HCEC 1CT (cell line): ENCODE measurements around the gene POLD4.
A peak's percentile ranks its signal among the peaks of the same experiment; 100 is the strongest.
"Not testable (repeated sequence)": the region's sequence is repeated elsewhere in the genome, so short reads cannot be mapped to it uniquely, and the experiment has no call there.

Source experiments
- DNase-seq: peaks from one replicate; pipeline ENCODE4 v3.0.0-alpha.2; 2017

The POLD4 gene

DNA sequence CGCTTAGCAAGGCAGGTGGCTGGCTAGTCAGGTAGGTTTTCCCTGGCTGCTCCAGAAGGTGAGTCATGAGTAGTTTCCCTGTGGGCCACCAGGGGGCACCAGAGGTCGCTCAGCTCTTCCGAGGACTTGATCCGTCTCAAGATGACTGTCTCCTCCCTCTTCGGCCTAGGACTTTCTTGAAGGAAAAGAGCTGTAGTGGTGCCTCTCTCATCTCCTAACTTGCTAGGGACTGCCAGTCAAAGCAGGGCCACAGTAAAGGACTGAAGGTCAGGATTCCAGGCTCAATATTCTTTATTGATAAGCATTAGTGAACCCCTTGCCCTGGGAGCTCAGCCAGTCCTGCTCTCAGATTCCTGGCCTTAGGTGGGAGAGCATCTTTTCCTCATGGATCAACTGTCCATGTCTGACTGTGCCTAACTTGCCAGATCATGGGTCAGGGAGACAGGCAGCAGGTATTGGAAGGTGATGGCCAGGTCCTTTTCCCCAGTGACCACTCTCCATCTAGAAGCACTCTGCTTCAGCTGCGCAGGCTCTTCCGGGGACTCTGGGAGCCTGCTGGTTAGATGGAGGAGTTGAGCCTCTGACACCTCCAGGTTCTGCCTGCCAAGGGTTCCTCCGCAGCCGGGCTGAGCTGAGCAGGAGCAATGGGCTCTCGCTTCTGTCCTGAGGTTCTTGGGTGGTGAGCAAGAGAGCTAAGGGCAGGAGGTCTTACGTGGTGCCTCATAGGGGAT lies 1.9 kb downstream of the POLD4 start:
- peak; percentile 71 for DNase-seq

DNA sequence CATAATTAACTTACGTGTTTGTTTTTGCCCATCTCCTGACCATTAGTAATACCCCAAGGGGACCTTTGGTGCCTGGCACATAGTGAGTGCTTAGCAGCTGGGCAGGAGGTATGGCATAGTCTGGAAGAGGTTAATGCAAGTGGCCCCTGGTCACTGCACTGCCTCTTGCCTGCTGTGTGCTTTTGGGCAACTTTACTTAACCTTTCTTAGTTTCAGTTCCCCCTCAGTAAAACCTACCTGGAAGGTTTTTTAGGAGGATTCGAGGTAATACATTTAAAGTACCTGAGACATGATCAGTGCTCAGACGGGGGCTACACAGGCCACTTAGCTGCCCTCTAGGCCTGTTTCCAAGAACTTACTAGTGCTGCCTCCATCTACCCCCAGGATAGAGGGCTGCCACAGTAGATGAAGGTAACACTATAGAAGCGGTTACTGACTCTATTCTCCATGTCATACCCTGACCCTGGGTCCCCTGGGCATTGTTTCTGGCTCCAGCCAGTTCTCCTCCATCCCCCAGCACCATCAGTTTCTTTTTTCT lies 3.3 kb downstream of the POLD4 start:
- DNase-seq: no peak

DNA sequence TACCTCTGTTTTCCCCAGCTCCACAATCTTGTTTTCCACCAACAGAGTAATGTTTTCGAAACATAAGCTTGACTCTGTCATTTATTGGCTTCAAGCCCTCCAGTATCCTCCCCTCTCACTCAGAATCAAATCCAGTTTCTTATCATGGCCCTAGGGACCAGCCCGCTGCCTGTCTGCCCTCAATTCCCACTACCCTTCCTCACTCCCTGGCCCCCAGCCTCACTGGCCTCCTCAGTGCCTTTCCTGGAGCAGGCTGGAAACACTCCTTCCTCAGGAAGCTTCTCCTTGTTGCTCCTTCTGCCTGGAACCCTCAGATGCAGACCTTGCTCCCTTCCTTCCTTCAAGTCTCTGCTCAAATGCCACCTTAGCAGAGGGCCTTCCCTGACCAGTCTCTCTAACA lies 3.9 kb downstream of the POLD4 start:
- no peak for DNase-seq

DNA sequence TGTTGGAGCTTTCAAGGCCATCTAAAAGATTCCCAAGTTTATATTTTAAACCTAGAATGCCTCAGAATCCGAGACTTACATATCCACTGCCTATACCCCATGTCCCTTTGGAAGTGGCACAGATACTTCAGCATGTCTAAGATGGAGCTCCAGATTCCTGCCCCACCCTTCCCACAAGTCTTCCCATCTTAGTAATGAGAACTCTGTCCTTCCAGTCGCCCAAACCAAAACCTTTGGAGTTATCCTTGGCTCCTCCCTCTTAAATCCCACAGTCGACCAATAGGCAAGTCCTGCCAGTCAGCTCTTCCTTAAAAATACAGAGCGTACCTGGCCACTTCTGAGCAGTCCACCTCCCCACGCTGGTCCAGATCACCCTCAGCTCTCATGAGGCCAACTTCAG lies 4.3 kb downstream of the POLD4 start:
- DNase-seq: no peak

DNA sequence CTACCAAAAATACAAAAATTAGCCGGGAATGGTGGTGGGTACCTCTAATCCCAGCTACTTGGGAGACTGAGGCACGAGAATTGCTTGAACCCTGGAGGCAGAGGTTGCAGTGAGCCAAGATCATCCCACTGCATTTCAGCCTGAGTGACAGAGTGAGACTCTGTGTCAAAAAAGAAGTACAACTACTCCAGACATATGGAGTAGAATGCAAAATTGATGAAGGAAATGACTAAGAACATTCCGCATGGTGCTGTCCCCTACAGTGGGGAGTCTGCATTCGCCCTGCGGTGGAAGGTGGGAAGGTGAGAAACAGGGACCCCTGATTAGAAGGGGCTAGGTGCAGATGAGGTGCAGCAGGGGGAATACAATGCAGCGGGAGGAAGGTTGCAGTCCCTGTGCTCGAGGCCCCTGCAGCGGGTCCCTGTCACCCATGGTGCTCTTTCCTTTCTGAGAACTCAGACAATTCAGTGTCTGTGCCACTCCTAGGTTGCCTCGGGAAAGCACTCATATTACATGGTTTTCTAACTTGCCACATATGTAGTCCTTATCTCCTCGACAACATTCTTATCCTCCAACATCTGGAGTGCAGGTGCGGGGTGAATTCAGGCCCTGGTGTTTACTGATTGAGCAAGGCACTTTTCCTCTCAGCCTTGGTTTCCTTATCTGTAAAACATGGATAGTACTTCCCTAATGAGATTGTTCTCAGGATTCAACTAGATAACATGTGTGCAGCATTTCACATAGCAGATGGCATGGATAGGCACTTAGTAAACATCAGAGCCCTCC lies 5.2 kb downstream of the POLD4 start:
- DNase-seq: no peak

DNA sequence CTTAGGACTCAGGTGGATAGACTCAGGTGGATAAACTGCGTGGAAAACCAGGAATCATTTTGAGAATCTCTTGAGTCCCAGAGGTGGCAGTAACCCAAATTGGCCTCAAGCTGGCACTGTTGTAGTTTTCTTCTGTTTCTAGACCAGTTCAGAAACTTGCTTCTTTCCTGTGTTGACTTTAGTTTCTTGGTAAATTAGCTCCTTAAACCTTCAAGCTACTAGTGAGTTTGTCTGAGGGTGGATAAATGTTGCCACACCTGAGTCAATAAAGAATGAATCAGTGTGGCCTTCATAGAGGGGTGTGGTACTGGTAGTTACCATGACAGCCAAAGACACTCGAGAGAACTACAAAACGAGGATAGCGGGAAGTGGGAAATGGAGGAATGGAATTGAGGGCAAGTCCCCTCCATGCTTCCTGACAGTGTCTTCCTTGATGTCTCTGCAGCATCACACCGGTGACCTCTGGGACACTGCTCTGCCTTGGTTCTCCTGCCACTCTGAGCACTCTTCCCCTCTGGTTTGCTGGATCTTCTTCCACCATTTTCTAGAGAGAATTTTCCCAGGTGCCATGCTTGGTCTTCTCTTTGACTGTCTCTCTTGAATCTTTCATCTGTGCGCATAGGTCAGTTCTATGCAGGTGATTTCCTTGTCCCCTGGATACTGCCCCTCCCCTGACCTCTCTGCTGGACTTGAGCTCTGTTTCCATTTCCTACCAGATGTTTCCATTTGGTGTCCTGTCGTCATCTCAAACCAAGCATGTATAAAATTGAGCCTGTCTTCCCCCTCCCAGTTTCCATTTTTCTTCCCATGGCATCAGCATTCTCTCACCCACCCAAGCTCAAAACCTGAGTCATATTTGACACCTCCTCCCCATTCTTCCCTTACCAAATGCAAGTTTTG lies 7.2 kb downstream of the POLD4 start:
- DNase-seq: peak; percentile 54

DNA sequence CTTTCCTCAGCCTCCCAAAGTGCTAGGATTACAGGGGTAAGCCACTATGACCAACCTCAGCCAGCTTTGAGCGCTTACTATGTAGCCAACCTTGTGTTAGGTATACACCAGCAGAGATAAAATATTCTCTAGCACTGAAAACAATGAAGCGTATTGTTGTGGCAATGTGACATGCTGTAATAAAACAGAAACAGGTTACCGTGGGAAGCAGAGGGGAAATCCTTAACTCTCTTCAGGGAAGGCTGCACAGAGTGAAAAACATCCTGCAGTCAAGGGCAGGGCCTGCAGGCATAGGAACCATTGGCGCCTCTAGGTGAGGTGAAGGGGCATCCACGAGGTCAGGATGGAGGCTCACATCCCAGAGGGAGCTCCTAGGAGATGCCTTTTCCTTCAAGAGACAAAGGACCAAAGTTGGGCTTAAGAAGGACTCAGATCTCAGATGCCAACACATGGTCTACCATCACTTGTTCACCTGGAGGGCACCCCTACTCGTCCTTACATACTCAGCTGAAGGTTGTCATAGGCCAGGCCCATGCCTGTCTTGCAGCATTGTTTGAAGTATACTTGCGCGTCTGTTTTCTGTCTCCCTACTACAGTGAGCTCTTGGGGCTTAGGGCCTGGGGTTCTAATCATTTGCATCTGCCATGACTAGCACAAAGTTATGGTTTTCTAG lies 8.0 kb downstream of the POLD4 start:
- DNase-seq: no peak

DNA sequence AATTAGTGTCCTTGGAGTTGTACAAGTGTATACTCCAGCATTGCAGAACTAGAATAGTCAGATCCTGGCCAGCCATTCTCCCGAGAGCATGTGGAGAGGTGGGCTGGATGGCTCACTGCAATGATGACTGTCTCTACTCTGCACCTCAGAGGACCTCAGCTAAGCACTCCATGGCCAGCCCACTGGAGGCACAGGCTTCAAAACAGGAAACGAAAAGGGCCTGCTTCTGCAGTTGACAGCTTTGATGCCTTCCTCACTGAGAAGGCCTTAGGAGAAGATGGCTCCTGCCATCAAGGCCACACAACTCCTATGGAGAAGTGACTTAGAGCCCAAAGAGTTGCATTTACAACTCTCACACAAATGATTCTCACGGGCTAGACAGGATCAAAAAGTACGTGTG lies 9.1 kb downstream of the POLD4 start:
- no peak for DNase-seq

DNA sequence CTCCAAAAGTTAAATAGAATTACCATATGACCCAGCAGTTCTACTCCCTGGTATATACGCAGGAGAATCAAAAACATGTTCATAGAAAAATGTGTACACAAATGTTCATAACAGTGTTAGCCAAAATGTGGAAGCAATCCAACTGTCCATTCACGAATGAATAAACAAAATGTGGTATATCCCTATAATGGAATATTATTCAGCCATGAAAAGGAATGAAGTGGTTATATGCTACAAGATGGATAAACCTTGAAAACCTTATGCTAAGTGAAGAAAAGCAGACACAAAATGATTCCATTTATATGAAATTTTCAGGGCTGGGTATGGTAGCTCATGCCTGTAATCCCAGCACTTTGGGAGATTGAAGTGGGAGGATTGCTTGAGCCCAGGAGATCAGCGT lies 16.1 kb downstream of the POLD4 start:
- no peak for DNase-seq

DNA sequence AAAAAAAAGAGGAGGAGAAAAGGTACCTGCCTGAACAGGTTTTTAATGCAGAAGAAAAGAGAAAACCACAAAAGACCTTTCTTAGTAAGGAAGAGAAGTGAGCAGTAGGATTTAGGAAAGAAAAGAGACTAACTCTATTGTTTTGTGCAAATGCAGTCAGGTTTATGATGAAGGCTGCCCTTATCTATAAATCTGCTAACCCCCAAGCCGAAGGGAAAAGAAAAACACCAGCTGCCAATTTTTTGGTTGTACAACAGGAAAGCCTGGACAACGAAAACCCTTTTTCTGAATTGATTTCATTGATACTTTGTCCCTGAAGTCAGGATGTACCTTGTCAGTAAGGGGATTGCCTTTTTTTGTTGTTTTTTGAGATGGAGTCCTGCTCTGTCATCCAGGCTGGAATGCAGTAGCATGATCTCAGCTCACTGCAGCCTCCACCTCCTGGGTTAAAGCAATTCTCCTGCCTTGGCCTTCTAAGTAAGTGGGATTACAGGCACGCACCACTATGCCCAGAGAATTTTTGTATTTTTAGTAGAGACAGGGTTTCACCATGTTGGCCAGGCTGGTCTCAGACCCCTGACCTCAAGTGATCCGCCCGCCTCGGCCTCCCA lies 21.2 kb downstream of the POLD4 start:
- no peak for DNase-seq

DNA sequence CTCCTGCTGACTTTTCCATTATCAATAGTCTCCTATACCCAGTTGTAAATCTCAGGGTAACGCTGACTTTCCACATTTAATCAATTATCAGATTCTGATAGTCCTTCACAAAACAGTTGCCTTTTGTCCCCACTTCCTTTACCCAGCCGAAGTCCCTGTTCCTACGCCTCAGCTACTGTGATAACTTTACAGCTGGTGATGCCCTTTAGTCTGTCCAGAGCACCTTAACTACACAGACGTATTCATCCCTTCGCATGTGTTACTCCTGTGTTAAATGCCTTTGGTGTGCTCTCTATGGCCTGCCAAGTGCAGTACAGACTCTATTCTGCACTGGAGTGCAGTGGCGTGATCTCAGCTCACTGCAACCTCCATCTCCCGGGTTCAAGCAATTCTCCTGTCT lies 29.8 kb downstream of the POLD4 start:
- no peak for DNase-seq

DNA sequence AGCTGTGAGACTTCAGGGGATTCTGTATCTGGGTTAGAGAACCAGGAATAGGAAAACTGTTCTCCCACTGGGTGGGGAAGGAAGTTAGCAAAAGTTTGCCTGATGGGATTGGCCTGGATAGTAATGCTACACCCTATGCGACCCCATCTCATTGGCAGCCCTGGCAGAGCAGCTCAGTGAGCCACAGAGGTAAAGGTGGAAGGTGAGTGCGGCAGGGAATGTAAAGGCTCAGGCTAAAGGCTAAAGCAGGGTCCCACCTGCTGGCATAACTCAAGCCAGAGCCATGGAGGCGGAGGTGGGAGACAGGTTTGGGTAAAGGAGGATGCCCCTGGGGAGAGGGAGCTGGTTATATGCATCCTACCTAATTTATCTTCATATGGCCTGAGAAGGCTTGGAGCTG lies 31.3 kb downstream of the POLD4 start:
- no peak for DNase-seq

DNA sequence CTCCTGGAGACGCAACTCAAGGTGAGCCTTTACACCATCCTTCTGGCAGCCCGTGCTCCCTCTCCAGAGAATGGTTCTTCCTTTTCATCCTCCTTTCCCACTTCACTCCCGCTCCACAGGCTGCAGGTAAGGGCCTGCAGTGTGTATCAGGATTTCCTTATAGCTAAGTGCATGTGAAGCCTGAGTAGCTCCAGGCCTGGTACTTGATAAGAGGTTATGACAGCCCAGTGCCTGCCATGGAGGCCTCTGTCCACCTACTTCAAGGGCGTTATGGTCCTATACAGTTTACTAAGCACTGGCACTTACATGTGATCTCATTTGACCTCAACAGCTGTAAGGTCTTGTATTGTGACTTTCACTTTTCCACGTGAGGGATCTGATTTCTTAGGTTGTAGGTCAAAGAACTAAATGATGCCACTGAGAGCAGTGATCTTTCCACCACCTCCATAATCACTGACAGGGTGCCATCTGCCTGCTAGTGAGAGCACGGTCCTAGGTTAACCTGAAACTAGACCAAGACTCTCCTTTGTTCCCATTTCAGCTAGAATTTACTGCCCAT lies 32.0 kb downstream of the POLD4 start:
- no peak for DNase-seq

DNA sequence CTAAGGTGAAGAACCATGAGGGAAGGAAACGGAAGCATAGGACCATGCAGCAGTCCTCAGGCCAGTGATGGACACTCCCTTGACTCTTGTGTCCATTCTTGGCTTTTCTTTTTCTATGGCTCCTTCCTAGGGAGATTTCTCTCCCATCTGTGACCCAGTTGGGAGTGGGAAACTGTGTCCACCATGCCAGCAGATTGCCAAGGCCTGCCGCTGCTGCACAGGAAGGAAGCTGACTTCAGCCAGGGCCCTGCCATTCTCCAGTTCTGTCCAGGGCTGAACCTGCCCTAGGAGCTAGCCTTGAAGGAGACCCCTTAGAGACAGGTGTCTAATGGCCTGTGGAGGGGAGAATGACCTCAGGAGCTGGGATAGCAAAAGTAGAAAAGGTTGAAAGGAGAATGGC lies 32.7 kb downstream of the POLD4 start:
- DNase-seq: no peak

DNA sequence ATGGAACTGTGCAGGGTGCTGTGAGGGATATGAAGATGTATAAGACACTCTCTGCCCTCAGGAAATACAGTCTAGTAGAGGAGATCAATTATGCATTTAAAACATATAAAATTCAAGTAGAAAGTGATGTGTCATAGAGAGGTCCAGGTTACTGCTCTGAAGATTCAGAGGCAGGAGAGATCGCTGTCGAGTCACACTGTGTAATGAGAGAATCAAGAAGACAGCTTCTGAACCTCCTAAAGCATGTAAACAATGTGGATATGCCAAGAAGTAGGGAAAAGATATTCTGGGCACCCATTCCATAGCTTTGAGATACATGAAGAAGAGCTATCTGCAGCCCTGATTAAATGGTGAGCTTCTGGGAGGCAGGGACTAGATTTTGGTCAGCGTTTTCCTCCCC lies 33.3 kb downstream of the POLD4 start:
- no peak for DNase-seq

DNA sequence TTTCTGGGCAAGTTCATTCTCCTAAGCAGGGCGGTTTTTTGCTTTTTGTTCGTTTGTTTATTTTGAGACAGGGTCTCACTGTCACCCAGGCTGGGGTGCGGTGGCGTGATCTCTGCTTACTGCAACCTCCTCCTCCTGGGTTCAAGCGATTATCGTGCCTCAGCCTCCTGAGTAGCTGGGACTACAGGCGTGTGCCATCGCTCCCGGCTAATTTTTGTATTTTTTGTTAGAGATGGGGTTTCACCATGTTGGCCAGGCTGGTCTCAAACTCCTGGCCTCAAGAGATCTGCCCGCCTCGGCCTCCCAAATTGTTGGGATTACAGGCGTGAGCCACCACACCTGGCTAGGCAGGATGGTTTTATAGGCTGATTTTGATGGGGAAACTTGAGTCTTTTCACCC lies 34.5 kb downstream of the POLD4 start:
- DNase-seq: not testable (repeated sequence)

DNA sequence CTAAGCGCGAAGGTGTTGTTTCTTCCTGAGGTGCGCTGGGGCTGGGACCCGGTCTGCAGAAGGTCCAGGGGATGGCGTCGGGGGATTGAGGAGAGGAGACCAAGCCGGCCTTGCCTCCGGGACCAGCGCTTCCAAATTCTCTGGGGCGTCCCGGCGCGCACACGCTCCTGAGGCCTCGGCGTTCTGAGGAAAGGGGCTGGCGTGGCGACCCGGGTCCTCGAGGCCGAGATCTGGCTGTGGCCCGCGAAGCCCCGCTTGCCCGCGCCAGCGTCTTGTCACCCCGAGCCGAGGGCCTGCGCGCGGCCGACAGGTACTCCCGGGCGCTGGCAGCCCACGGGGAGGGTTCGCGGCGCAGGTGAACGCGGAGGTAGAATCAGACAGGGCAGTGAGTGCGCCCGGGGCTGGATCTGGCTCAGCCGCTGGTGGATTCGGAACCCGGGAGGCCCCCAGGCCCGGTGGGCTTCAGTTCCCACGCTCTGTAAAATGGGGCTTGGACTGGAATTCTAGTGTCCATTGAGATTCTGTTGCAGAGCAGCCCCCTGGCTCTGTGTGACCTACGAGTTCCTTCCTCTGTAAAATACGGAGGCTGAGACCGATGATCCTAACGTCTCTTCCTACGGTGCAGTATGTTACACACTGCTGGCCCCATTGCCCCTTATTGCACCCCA lies 35.3 kb downstream of the POLD4 start:
- no peak for DNase-seq

DNA sequence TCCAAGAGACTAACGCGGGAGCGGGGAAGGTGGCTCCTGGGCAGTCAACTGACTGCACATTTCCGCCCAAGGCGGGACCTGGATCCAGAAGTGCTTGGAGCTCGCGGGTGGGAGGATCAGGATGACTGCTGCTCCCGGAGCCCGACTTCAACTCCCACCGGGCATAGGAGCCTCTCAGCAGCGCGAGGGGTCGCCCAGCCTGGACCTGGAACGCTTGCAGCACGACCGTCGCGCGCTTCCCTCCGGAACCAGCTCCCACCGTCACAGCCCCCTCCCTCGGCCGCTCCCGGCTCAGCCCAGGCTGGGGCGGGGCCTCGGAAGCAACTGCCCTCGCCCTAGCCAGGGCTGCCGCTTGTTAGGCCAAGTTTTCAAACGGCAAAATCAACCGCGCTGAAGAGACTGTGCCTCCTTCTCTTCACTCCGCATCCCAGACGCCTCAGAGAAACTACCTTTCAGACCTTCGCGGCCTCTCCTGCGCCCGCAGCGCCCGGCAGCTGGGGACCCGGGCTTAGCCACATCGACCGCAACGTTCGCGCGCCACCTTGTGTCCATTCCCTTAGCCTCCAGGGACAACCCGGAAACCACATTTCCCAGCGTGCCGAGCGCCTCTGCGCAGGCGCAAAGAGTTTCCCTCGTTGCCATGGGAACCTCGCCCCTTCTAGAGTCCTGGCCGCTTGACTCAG lies 36.0 kb downstream of the POLD4 start:
- peak; percentile 86 for DNase-seq

DNA sequence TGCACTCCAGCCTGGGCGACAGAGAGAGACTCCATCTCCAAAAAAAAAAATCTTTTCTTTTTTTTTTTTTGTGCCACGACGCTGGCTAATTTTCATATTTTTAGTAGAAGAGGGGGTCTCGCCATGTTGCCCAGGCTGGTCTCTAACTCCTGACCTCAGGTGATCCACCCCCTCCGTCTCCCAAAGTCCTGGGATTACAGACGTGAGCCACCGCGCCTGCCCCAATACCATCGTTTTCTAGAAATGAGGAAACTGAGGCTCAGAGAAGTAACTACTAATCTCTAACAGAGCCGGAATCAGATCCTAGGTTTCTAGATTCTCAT lies 36.5 kb downstream of the POLD4 start:
- no peak for DNase-seq

DNA sequence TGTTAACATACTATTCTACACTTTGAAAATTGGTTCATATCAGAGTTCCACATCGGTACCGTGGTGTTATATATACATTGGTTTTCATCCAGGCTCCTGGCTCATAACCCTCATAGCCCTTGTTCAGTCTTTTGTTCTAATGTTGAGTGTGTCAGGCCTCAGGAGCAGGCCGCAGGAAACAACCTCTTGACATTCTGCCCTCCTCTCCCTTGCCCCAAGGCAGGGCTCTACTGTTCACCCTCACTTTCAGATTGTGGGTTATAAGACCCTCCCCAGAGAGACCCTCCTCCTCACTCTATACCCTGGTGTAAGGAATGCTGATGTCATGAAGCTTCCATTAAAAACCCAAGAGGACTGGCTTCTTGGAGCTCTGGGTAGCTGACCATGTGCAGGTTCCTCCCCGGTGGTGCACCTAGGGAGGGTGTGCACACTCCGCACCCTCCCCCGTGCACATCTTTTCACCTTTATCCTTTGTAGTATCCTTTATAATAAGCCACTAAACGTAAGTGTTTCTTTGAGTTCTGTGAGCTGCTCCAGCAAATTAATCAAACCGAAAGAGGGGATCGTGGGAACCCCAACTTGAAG lies 37.9 kb downstream of the POLD4 start:
- DNase-seq: no peak

DNA sequence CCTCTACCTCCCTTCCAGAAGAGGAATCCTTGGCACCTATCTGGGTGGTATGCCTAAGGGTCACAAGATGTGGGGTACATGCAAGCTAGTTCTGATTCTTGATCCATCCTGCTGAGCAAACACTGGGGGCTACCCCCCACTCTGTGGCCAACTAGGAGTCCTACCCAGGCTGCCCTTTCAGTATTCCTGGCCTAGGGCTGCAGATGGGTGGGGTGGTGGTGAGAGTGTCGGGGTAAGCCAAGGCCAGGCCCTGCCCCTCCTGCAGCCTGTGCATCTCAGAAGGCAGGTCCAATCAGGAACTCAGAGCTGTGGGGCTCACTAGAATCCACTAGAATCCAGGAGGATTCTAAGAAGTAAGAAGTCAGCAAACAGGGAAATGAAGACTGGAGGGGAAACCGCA lies 39.1 kb downstream of the POLD4 start:
- no peak for DNase-seq
